Measurements from ENCODE around the gene RAP2A.

The RAP2A gene

DNA sequence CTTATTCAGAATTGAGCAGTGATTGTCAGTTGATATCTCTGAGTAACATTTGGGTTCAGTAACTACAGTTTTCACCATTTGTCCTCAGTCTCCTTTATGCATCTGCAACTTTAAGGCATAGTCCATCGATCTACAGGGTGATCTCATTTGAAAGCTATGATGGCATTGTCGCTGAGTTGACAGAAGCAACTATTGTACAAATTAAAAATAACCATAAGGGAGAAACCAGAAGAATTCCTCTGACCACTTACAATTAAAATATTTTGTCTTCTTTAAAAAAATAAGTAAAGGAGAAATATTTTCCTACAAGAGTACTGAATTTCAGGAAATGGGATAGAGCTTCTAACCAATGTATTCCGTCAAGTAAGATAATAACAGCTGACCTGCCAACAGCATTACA is 30.6 kb downstream of the RAP2A start:
- H3K27ac ChIP-seq: no peak overlapping the region
- no peaks in the 10 kb centered on the region for H3K4me1 ChIP-seq (ENCODE audit: control insufficient read depth in 1 of 2, insufficient read depth in 1 of 2, low read depth in 1 of 2, low read length in 1 of 2)
- no peaks in the 10 kb centered on the region for H3K27me3 ChIP-seq
- TF ChIP-seq, protein P1, sequence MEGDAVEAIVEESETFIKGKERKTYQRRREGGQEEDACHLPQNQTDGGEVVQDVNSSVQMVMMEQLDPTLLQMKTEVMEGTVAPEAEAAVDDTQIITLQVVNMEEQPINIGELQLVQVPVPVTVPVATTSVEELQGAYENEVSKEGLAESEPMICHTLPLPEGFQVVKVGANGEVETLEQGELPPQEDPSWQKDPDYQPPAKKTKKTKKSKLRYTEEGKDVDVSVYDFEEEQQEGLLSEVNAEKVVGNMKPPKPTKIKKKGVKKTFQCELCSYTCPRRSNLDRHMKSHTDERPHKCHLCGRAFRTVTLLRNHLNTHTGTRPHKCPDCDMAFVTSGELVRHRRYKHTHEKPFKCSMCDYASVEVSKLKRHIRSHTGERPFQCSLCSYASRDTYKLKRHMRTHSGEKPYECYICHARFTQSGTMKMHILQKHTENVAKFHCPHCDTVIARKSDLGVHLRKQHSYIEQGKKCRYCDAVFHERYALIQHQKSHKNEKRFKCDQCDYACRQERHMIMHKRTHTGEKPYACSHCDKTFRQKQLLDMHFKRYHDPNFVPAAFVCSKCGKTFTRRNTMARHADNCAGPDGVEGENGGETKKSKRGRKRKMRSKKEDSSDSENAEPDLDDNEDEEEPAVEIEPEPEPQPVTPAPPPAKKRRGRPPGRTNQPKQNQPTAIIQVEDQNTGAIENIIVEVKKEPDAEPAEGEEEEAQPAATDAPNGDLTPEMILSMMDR (IDR thresholded peaks at IDR 0.05): no peak
- H3K9me3 ChIP-seq: no peaks in the 10 kb centered on the region
- no peaks in the 10 kb centered on the region for H3K36me3 ChIP-seq
- H3K4me3 ChIP-seq (ENCODE audit: low read depth in 1 of 2, low read length in 1 of 2): no peak overlapping the region

DNA sequence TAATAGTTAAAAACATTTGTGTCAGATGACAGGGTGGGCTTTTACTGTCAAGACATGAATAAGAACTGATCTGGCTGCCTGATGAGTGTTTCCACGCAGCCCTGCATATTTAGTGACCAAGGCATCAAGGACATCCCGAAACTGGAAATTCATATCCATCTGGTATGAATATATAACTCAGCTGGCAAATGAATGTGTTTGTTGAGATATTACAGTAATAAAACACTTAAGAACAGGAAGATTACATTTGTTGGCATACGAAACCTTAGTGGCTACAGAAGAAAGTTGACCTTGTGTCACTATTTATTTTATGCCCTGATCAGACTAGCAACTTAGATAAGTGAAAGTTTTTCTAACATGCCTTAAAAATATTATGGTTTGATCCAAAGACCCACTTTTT is 32.8 kb downstream of the RAP2A start:
- H3K27me3 ChIP-seq: no peaks in the 10 kb centered on the region
- H3K36me3 ChIP-seq: no peaks in the 10 kb centered on the region
- no peaks in the 10 kb centered on the region for H3K9me3 ChIP-seq
- TF ChIP-seq, protein P1 (IDR thresholded peaks at IDR 0.05): no peak
- H3K4me3 ChIP-seq (ENCODE audit: low read depth in 1 of 2, low read length in 1 of 2): no peak overlapping the region
- H3K4me1 ChIP-seq (ENCODE audit: control insufficient read depth in 1 of 2, insufficient read depth in 1 of 2, low read depth in 1 of 2, low read length in 1 of 2): no peaks in the 10 kb centered on the region
- no peak overlapping the region for H3K27ac ChIP-seq

DNA sequence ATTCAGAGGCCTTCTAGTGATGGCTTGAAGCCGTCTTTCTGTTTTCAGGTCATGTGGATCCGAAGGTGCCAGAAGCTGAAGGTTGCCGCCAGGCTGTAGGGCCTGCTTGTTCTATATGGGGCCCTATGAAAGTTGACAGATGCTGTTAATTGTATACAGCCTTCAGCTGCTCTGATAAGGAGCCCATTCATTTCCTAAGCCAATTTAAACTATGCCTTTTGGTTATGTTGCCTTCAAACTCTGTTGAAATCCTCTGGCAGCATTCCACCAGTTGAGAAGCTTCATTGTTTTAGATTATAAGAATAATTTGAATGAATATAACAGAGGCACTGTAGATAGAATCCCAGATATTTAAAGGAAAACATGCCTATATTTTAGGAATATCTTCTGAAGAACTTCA is 34.4 kb downstream of the RAP2A start:
- Histone ChIP-seq H3K4me3 (ENCODE audit: low read depth in 1 of 2, low read length in 1 of 2) (no peak overlapping the region), H3K4me1 (ENCODE audit: control insufficient read depth in 1 of 2, insufficient read depth in 1 of 2, low read depth in 1 of 2, low read length in 1 of 2) (no peaks in the 10 kb centered on the region), H3K27me3 (no peaks in the 10 kb centered on the region), H3K36me3 (no peaks in the 10 kb centered on the region), H3K9me3 (no peaks in the 10 kb centered on the region), H3K27ac (no peak overlapping the region)
- TF ChIP-seq, protein P1 (IDR thresholded peaks at IDR 0.05): no peak

DNA sequence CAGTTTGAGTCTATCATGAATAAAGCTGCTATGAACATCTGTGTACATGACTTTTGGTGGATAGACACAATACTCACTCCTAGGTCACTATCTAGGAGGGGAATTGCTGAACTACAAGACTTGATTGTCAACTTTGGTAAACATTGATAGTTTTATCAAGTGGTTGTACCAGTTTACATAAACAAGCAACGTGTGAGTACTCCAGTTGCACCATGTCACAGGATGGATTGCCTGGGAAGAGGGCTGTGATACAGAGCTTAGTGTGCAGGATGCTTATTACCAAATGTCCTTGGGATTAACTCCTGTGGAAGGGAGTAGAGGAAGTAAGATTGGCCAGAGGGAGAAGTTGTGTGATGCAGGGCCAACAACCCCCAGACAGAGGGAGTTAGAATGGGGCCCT is 37.7 kb downstream of the RAP2A start:
- no peaks in the 10 kb centered on the region for H3K27me3 ChIP-seq
- no peak overlapping the region for H3K27ac ChIP-seq
- H3K4me1 ChIP-seq (ENCODE audit: control insufficient read depth in 1 of 2, insufficient read depth in 1 of 2, low read depth in 1 of 2, low read length in 1 of 2): no peaks in the 10 kb centered on the region
- TF ChIP-seq, protein P1 (IDR thresholded peaks at IDR 0.05): no peak
- H3K9me3 ChIP-seq: no peaks in the 10 kb centered on the region
- H3K36me3 ChIP-seq: no peaks in the 10 kb centered on the region
- no peak overlapping the region for H3K4me3 ChIP-seq (ENCODE audit: low read depth in 1 of 2, low read length in 1 of 2)

DNA sequence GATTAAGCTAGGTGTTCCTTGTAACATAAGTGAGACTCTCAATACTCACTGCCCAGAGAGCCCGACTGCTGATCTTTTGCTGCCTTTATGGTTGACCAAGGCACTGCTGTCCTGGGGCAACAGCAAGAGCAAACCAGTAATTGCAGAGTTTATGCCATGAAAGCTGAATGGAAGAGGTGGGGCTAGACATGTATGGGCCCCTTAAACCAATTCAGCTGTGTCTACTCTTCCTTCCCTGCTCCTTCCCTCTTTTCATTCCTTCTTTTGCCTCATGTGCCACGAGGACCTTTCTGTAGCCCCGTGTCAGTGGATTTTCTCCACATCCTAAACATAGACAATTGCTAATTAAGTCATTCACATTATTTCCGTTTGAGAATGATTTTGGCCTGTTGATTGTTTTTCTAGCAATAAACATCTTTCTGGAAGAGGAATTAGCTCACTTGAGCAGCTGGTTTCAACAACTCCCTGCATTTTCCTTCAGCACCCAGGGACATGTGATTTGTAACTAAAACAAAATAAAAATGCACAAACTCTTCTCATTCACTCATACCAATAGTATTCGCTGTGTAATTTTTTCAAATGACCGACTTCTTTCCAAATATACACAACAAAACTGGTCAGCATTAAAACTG is 40.5 kb downstream of the RAP2A start:
- Histone ChIP-seq H3K36me3 (no peaks in the 10 kb centered on the region), H3K27ac (no peak overlapping the region), H3K27me3 (no peaks in the 10 kb centered on the region), H3K4me1 (ENCODE audit: control insufficient read depth in 1 of 2, insufficient read depth in 1 of 2, low read depth in 1 of 2, low read length in 1 of 2) (no peaks in the 10 kb centered on the region), H3K9me3 (no peaks in the 10 kb centered on the region), H3K4me3 (ENCODE audit: low read depth in 1 of 2, low read length in 1 of 2) (no peak overlapping the region)
- TF ChIP-seq, protein P1 (IDR thresholded peaks at IDR 0.05): no peak

DNA sequence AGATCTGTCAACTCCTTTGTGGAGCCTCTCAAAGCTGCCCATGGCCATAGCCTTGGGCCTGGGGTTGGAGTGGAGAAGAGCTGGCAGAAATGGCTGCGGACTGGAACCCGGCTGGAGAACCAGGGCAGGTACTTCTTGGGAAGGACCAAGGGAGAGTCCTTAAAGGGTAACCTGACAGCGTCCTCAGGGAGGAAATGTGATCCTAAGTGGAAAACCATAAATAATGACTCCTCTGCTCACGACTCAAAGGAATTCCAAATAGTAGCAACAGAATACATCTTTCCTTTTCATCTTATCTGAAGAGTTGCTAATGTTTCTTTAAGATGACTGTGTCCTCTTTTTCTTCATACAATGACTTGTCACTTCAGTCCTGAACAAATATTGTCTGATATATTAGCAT is 41.0 kb downstream of the RAP2A start:
- Histone ChIP-seq H3K9me3 (no peaks in the 10 kb centered on the region), H3K4me1 (ENCODE audit: control insufficient read depth in 1 of 2, insufficient read depth in 1 of 2, low read depth in 1 of 2, low read length in 1 of 2) (no peaks in the 10 kb centered on the region), H3K27ac (no peak overlapping the region), H3K36me3 (no peaks in the 10 kb centered on the region), H3K4me3 (ENCODE audit: low read depth in 1 of 2, low read length in 1 of 2) (no peak overlapping the region), H3K27me3 (no peaks in the 10 kb centered on the region)
- TF ChIP-seq, protein P1 (IDR thresholded peaks at IDR 0.05): no peak

All from neutrophil (primary cell).